Progenitor cell of endocrine pancreas (in vitro differentiated cells): ENCODE results near the gene DERL3. TPM values are rescaled to one million over a fixed set of nuclear protein-coding genes. Genes with fewer than 3 reads are reported as not detected.

Experiments
- DNase-seq: peaks from one replicate; pipeline ENCODE4 v3.0.0; 2021; ENCODE audit warnings: low spot score; ENCODE audit not compliant: unreplicated experiment
- H3K27ac Mint-ChIP-seq: 2 replicates; pipeline ENCODE4 v1.8.0; 2021; ENCODE audit warnings: mild to moderate bottlenecking, moderate library complexity, mixed read lengths
- H3K27me3 Mint-ChIP-seq: 2 replicates; pipeline ENCODE4 v1.8.0; 2021; ENCODE audit warnings: mixed read lengths
- H3K36me3 Mint-ChIP-seq: 2 replicates; pipeline ENCODE4 v1.8.0; 2022; ENCODE audit warnings: mixed read lengths; ENCODE audit not compliant: insufficient read depth
- H3K4me1 Mint-ChIP-seq: 2 replicates; pipeline ENCODE4 v1.8.0; 2021; ENCODE audit warnings: low read depth, mixed read lengths
- H3K4me3 Mint-ChIP-seq: 2 replicates; pipeline ENCODE4 v1.8.0; 2021; ENCODE audit warnings: low read depth, mild to moderate bottlenecking, moderate library complexity, mixed read lengths
- H3K9me3 Mint-ChIP-seq: 2 replicates; pipeline ENCODE4 v1.8.0; 2021; ENCODE audit warnings: low read depth, mixed read lengths
- total RNA-seq: library from RNA; stranded (reverse); gene quantifications from 2 replicates; pipeline ENCODE4 v1.2.1, GENCODE V29; 2021
- TF ChIP-seq, protein P1 (sequence below): fragments of 200-600 bp; sonication (generic); IDR thresholded peaks from one replicate; pipeline ENCODE4 v1.5.0; 2021; ENCODE audit warnings: antibody characterized with exemption, mild to moderate bottlenecking; ENCODE audit not compliant: unreplicated experiment

DERL3 gene
- total RNA-seq, 1 donor from 2014 or later = 1.5 TPM

DNA sequence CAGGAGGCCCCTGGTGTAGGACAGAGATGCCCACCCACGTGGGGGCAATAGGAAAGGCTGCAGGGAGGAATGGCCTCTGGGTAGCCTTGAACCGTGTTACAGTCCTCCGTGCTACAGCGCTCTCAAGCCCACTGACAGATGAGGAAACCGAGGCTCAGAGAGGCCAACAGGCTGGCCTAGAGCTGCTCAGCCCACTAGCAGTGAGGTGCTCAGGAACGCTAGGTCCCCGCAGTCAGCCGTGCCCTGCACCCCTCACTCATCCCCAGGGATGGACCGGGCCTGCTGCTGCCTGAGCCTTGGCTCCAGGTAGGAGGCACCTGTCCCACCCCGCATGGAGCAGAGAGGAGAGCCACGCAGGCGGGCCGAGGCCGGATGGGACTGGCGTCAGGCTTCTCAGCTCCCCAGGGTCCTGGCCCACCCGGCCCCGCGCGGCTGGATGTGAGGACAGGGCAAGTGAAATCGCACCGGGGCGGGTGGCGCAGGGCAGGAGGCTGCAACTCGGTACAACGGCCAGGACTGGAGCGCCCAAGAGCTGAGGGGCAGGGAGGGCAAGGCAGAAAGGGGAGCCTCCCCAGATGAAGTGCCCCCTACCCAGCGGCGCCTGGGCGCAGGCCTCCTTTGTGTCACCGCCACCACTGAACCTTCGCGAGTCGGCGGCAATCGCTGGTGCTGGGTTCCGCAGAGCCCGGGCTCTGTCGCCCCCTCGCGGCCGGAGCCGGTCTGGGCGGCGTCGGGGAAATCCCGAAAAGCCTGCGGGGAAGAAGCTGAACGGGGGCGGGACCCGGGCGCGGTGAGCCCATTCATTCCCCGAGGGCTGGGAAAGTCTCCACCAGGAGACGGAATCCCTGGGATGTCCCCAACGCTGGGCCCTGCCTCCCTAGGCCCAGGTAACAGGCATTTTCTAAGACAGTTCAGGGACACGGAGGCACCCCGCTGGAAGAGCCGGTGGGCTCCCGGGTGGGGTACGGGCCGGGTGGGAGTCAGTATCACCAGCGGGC is 10.5 kb upstream of the DERL3 start:
- no peak overlapping the region for H3K4me3 Mint-ChIP-seq
- no peak overlapping the region for H3K27ac Mint-ChIP-seq
- peaks cover 7% of the 10 kb centered on the region for H3K27me3 Mint-ChIP-seq
- peaks cover 6% of the 10 kb centered on the region for H3K4me1 Mint-ChIP-seq
- no peaks in the 10 kb centered on the region for H3K36me3 Mint-ChIP-seq
- H3K9me3 Mint-ChIP-seq = no peaks in the 10 kb centered on the region
- peak; percentile 93 for DNase-seq
- TF ChIP-seq, protein P1, sequence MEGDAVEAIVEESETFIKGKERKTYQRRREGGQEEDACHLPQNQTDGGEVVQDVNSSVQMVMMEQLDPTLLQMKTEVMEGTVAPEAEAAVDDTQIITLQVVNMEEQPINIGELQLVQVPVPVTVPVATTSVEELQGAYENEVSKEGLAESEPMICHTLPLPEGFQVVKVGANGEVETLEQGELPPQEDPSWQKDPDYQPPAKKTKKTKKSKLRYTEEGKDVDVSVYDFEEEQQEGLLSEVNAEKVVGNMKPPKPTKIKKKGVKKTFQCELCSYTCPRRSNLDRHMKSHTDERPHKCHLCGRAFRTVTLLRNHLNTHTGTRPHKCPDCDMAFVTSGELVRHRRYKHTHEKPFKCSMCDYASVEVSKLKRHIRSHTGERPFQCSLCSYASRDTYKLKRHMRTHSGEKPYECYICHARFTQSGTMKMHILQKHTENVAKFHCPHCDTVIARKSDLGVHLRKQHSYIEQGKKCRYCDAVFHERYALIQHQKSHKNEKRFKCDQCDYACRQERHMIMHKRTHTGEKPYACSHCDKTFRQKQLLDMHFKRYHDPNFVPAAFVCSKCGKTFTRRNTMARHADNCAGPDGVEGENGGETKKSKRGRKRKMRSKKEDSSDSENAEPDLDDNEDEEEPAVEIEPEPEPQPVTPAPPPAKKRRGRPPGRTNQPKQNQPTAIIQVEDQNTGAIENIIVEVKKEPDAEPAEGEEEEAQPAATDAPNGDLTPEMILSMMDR = peak; percentile 99

DNA sequence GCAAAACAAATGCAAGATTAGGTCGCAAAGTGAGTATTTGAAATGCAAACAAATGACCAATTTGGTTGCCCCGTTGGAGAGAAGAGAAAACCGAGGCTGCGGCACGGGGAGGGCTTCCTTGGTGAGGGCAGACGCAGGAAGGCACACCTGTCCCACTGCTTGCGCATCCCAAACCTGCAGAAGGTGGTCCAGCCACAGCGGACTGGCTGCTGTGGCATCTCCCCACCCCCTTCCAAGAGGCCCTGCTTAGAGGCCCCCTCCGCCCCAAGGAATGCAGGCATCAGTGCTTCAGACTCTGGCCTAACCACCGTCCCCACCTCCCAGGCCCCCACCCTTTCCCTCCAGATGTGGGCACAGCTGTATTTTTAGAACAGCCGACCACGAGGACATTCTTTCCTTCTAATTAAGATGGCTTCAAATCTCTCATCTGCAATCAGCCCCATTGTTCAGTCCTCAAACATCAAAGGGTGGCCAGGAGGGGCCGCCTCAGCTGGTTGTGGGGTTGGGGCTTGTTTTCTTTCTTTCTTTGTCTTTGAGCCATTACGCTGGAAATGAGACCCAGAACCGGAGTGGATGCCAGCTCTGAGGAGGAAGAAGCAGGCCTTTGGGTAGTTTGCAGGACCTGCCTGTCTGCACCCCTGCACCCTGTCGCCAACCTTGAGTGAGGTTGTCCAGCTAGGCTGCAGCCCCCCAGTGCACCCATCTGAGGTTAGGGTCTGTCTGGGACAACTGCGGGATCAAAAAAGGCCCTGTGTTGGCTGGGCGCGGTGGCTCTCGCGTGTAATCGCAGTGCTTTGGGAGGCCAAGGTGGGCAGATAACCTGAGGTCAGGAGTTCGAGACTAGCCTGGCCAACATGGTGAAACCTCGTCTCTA is 9.4 kb upstream of the DERL3 start:
- Mint-ChIP-seq H3K4me3 (no peak overlapping the region), H3K36me3 (no peaks in the 10 kb centered on the region), H3K9me3 (no peaks in the 10 kb centered on the region), H3K4me1 (peaks cover 6% of the 10 kb centered on the region), H3K27ac (no peak overlapping the region), H3K27me3 (peaks cover 7% of the 10 kb centered on the region)
- no peak for DNase-seq
- TF ChIP-seq, protein P1 = no peak

DNA sequence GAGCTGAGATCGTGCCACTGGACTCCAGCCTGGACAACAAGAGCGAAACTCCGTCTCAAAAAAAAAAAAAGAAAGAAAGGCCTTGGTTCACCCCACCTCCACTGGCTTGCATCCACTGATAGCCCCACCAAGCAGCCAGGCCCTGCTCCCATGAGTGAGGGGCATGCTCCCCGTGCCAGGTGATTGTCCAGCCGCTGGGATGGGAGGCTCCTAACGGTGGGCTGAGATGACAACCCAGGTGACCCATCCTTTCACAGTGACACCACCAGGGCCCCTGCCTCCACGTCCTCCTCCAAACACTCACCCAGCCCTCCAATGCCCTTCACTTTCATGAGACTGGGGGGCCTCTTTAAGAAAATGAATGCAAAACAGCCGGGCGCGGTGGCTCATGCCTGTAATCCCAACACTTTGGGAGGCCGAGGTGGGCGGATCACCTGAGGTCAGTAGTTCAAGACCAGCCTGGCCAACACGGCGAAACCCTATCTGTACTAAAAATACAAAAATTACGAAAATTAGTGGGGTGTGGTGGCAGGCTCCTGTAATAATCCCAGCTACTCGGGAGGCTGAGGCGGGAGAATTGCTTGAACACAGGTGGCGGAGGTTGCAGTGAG is 8.6 kb upstream of the DERL3 start:
- TF ChIP-seq, protein P1 = no peak
- H3K36me3 Mint-ChIP-seq = no peaks in the 10 kb centered on the region
- peaks cover 7% of the 10 kb centered on the region for H3K27me3 Mint-ChIP-seq
- H3K9me3 Mint-ChIP-seq = no peaks in the 10 kb centered on the region
- no peak for DNase-seq
- no peak overlapping the region for H3K27ac Mint-ChIP-seq
- no peak overlapping the region for H3K4me3 Mint-ChIP-seq
- peaks cover 6% of the 10 kb centered on the region for H3K4me1 Mint-ChIP-seq

DNA sequence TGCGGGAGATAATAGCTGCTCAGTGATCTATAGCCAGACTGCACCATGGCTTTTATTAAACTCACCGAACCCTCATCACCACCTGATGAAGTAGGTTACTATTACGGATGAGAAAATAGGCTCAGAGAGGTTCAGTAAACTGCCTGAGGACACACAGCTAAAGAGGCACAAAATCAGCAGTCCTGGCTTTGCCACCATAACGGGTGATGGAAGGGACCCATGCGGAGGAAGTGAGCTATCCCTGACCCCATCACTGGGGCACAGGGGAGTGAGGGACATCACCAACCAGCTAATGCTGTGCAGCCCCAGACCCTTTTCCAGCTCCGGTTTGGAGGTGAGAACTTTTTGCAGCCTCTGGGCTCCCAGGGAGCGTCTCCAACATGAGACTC is 7.3 kb upstream of the DERL3 start:
- H3K9me3 Mint-ChIP-seq = no peaks in the 10 kb centered on the region
- H3K36me3 Mint-ChIP-seq = no peaks in the 10 kb centered on the region
- peaks cover 6% of the 10 kb centered on the region for H3K4me1 Mint-ChIP-seq
- no peak for DNase-seq
- peaks cover 12% of the 10 kb centered on the region for H3K27me3 Mint-ChIP-seq
- no peak overlapping the region for H3K4me3 Mint-ChIP-seq
- H3K27ac Mint-ChIP-seq = no peak overlapping the region
- TF ChIP-seq, protein P1 = no peak
